Mucosa of rectum (tissue), 2 donors: ENCODE measurements around the gene AMOTL1.
A peak's percentile ranks its signal among the peaks of the same experiment; 100 is the strongest.

ENCODE experiments used
- H3K27ac ChIP-seq, 2 donors: one replicate each; pipeline ENCODE4 v1.7.0; 2013; ENCODE audit warnings: inconsistent platforms in 2 of 2, low read depth in 2 of 2, low read length in 2 of 2
- H3K27me3 ChIP-seq, 2 donors: one replicate each; pipeline ENCODE4 v1.7.0; 2013; ENCODE audit warnings: low read length in 2 of 2; ENCODE audit not compliant: control insufficient read depth in 2 of 2, insufficient read depth in 2 of 2
- H3K36me3 ChIP-seq, 2 donors: one replicate each; pipeline ENCODE4 v1.7.0; 2013; ENCODE audit warnings: low read length in 2 of 2; ENCODE audit not compliant: control insufficient read depth in 2 of 2, insufficient read depth in 2 of 2
- H3K4me1 ChIP-seq, 2 donors: one replicate each; pipeline ENCODE4 v1.7.0; 2013; ENCODE audit warnings: low read length in 2 of 2, mild to moderate bottlenecking in 1 of 2; ENCODE audit not compliant: control insufficient read depth in 2 of 2, insufficient read depth in 2 of 2
- H3K4me3 ChIP-seq, 2 donors: one replicate each; pipeline ENCODE4 v1.7.0; 2013; ENCODE audit warnings: low read length in 2 of 2
- H3K9ac ChIP-seq, 2 donors: one replicate each; pipeline ENCODE4 v1.7.0; 2013; ENCODE audit warnings: low read length in 2 of 2, low read depth in 1 of 2, mild to moderate bottlenecking in 1 of 2
- H3K9me3 ChIP-seq, 2 donors: one replicate each; pipeline ENCODE4 v1.7.0; 2013; ENCODE audit warnings: low read length in 2 of 2; ENCODE audit not compliant: control insufficient read depth in 2 of 2
- donor health status: healthy.
- donor health status: Normal muscosa, but diverticular disease.

AMOTL1 gene

GRCh38 chr11:94873916-94874540, 105.9 kb downstream of the AMOTL1 start:
- Histone ChIP-seq H3K27ac (no peak overlapping the region), H3K9ac (no peak overlapping the region), H3K4me1 (peaks cover 0 to 7% of the 10 kb centered on the region in 2 donors), H3K36me3 (no peaks in the 10 kb centered on the region), H3K4me3 (no peak overlapping the region), H3K9me3 (no peaks in the 10 kb centered on the region), H3K27me3 (no peaks in the 10 kb centered on the region)

GRCh38 chr11:94876222-94876621, 108.1 kb downstream of the AMOTL1 start:
- Histone ChIP-seq H3K4me3 (no peak overlapping the region), H3K9me3 (no peaks in the 10 kb centered on the region), H3K36me3 (no peaks in the 10 kb centered on the region), H3K9ac (no peak overlapping the region), H3K4me1 (peaks cover 0 to 7% of the 10 kb centered on the region in 2 donors), H3K27me3 (no peaks in the 10 kb centered on the region), H3K27ac (peak overlapping the region in 1 of 2 donors; percentile 35)

GRCh38 chr11:94876645-94877442, 108.7 kb downstream of the AMOTL1 start:
- H3K4me3 ChIP-seq, result no peak overlapping the region
- no peaks in the 10 kb centered on the region for H3K36me3 ChIP-seq
- H3K4me1 ChIP-seq, result peaks cover 0 to 7% of the 10 kb centered on the region in 2 donors
- no peaks in the 10 kb centered on the region for H3K9me3 ChIP-seq
- no peaks in the 10 kb centered on the region for H3K27me3 ChIP-seq
- H3K27ac ChIP-seq, result peak overlapping the region; percentile 38 to 39
- H3K9ac ChIP-seq, result no peak overlapping the region

- peak overlapping the region; percentile 38 to 39 for H3K27ac ChIP-seq
- no peaks in the 10 kb centered on the region for H3K27me3 ChIP-seq
- no peak overlapping the region for H3K4me3 ChIP-seq
- no peaks in the 10 kb centered on the region for H3K36me3 ChIP-seq
- no peaks in the 10 kb centered on the region for H3K9me3 ChIP-seq
- H3K4me1 ChIP-seq, result peaks cover 0 to 7% of the 10 kb centered on the region in 2 donors
- H3K9ac ChIP-seq, result no peak overlapping the region
These were observed 109.5 kb downstream of the AMOTL1 start for GRCh38 chr11:94877443-94878200.

GRCh38 chr11:94879006-94879405, 110.8 kb downstream of the AMOTL1 start:
- no peak overlapping the region for H3K9ac ChIP-seq

GRCh38 chr11:94880216-94880615, 112.1 kb downstream of the AMOTL1 start:
- Histone ChIP-seq H3K27ac (no peak overlapping the region), H3K36me3 (no peaks in the 10 kb centered on the region), H3K9ac (no peak overlapping the region), H3K4me1 (peaks cover 0 to 7% of the 10 kb centered on the region in 2 donors), H3K9me3 (no peaks in the 10 kb centered on the region), H3K27me3 (no peaks in the 10 kb centered on the region), H3K4me3 (no peak overlapping the region)

More at GRCh38 chr11:94879006-94879405, 110.8 kb downstream of the AMOTL1 start:
- H3K4me1 ChIP-seq, result peaks cover 0 to 7% of the 10 kb centered on the region in 2 donors
- no peak overlapping the region for H3K4me3 ChIP-seq
- H3K27me3 ChIP-seq, result no peaks in the 10 kb centered on the region
- H3K9me3 ChIP-seq, result no peaks in the 10 kb centered on the region
- no peak overlapping the region for H3K27ac ChIP-seq
- H3K36me3 ChIP-seq, result no peaks in the 10 kb centered on the region

- Histone ChIP-seq H3K27me3 (no peaks in the 10 kb centered on the region), H3K27ac (no peak overlapping the region), H3K9ac (no peak overlapping the region), H3K36me3 (no peaks in the 10 kb centered on the region), H3K4me1 (no peaks in the 10 kb centered on the region), H3K9me3 (no peaks in the 10 kb centered on the region), H3K4me3 (no peak overlapping the region)
These were observed 114.8 kb downstream of the AMOTL1 start for GRCh38 chr11:94882931-94883330.

- no peaks in the 10 kb centered on the region for H3K9me3 ChIP-seq
- no peaks in the 10 kb centered on the region for H3K27me3 ChIP-seq
- no peak overlapping the region for H3K9ac ChIP-seq
- no peak overlapping the region for H3K27ac ChIP-seq
- H3K36me3 ChIP-seq, result no peaks in the 10 kb centered on the region
- no peak overlapping the region for H3K4me3 ChIP-seq
- H3K4me1 ChIP-seq, result no peaks in the 10 kb centered on the region
These were observed 115.7 kb downstream of the AMOTL1 start for GRCh38 chr11:94883878-94884277.

- no peak overlapping the region for H3K4me3 ChIP-seq
- H3K36me3 ChIP-seq, result no peaks in the 10 kb centered on the region
- no peaks in the 10 kb centered on the region for H3K4me1 ChIP-seq
- no peaks in the 10 kb centered on the region for H3K27me3 ChIP-seq
- no peaks in the 10 kb centered on the region for H3K9me3 ChIP-seq
- H3K27ac ChIP-seq, result no peak overlapping the region
- no peak overlapping the region for H3K9ac ChIP-seq
These were observed 116.2 kb downstream of the AMOTL1 start for GRCh38 chr11:94884376-94884775.

- no peaks in the 10 kb centered on the region for H3K4me1 ChIP-seq
- no peak overlapping the region for H3K27ac ChIP-seq
- H3K36me3 ChIP-seq, result no peaks in the 10 kb centered on the region
- H3K4me3 ChIP-seq, result no peak overlapping the region
- H3K9ac ChIP-seq, result no peak overlapping the region
- no peaks in the 10 kb centered on the region for H3K27me3 ChIP-seq
- no peaks in the 10 kb centered on the region for H3K9me3 ChIP-seq
These were observed 117.0 kb downstream of the AMOTL1 start for GRCh38 chr11:94885133-94885532.
